ENCODE measurements around the gene B4GALT2.
A peak's percentile ranks its signal among the peaks of the same experiment; 100 is the strongest.

Gene B4GALT2

DNA sequence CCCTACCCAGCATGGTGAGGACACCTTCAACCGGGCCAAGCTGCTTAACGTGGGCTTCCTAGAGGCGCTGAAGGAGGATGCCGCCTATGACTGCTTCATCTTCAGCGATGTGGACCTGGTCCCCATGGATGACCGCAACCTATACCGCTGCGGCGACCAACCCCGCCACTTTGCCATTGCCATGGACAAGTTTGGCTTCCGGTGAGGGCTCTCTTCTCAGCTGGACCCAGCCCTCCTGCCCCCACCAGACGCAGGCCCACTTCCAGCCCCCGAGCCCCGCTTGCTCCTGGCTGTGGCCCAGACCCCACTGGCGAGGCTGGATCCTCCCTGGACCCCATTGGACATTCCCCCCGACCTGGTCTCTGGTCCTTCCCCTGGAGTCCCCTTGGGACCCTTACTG lies 5.8 kb downstream of the B4GALT2 start:
- no peak for DNase-seq (ENCODE audit: low read depth in 2 of 2)

DNA sequence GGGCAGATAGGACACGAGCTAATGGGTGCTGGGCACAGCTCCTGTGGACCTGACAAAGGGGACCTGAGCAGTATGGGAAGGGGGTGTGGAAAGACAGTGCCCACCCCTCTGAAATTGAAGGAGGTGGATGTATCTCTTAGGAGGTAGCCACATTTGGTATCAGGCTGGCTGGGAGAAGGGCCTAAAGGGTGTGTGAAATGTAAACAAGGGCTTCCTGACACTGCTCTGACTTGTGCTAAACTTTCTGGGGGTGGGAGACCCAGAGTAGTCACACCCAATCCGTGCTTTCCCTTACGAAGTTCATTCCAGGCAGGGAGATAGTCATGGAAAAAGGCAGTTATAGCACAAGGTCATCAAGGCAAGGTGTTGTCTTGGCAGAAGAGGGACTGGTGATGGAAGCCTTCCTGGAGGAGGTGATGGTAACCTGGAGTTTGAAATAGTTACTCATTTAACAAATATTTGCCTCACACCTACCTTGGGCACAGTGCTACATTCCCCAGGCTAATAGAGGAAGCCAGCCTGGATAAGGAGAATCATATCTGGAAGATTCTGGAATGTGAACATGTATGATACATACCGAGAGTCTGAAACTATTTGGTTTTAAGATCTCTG lies 7.1 kb downstream of the B4GALT2 start:
- no peak for DNase-seq (ENCODE audit: low read depth in 2 of 2)

DNA sequence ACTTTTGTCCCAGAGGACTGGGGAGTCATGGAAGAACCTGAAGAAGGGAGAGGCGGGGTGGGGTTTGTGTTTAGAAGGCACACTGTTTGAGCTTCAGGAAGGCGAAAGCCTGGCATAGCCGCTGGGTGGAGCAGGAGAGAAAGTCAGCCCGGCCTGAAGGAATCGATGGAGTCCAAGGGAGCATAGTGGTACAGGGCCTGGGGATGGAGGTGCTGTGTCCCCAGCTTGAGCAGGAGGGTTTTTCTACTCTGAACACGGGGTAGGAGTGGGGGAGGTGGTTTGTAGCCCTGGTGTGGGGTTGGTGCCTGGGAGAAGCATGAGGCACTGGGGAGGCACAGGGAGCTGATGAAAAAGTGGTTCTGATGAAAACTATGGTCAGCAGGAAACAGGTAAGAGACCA lies 7.7 kb downstream of the B4GALT2 start:
- DNase-seq (ENCODE audit: low read depth in 2 of 2), result no peak

DNA sequence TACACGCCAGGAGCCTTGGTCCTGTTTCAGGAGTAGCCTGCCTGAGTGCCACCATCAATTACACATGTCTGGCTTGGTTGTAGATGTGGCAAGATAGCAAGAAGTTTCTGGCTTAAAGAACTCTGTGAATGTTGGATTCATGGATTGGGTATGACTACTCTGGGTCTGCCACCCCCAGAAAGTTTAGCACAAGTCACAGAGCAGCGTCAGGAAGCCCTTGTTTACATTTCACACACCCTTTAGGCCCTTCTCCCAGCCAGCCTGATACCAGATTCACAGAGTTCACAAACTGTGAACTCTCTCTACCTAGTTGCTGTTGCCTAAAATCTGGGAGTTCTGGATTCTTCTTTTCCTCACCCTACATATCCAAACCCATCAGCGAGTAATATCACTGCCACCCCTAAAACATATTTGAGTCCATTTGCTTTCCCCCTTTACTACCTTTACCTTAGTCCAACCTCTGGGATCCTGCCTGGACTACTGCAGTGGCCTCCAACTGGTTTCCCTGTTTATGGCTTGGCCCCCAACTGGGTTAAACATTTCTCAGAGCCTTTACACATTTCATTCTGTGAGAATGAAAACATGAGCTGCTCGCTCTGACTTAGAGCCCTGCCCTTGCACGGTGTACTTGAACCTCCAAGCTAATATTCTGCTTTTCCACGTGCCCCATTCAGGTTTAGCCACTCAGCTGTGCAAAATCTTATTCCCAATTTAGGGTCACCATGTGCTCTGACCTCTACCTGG lies 8.3 kb downstream of the B4GALT2 start:
- no peak for DNase-seq (ENCODE audit: low read depth in 2 of 2)

DNA sequence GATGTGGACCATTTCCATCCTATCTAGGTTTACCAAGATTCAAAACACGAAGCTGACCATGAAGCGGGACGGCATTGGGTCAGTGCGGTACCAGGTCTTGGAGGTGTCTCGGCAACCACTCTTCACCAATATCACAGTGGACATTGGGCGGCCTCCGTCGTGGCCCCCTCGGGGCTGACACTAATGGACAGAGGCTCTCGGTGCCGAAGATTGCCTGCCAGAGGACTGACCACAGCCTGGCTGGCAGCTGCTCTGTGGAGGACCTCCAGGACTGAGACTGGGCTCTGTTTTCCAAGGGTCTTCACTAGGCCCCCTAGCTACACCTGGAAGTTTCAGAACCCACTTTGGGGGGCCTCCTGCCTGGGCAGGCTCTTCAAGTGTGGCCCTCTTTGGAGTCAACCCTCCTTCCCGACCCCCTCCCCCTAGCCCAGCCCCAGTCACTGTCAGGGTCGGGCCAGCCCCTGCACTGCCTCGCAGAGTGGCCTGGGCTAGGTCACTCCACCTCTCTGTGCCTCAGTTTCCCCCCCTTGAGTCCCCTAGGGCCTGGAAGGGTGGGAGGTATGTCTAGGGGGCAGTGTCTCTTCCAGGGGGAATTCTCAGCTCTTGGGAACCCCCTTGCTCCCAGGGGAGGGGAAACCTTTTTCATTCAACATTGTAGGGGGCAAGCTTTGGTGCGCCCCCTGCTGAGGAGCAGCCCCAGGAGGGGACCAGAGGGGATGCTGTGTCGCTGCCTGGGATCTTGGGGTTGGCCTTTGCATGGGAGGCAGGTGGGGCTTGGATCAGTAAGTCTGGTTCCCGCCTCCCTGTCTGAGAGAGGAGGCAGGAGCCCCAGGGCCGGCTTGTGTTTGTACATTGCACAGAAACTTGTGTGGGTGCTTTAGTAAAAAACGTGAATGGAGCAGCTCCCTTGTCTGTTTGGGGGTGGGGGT lies 11.5 kb downstream of the B4GALT2 start:
- DNase-seq (ENCODE audit: low read depth in 2 of 2), result no peak

DNA sequence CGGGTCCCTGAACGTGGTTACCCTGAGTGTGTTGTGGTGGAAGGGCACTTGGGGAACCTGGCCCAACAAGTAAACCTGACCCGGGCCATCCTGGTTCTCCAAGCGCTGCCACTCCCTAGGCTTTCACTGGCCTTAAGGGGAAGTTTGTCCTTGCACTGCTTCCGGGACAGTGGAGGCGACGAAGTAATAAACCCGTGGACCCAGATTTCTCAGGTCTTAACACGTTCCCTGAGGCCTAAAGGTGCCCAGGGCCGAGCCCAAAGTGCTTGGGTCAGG lies 12.1 kb downstream of the B4GALT2 start:
- DNase-seq (ENCODE audit: low read depth in 2 of 2), result no peak

DNA sequence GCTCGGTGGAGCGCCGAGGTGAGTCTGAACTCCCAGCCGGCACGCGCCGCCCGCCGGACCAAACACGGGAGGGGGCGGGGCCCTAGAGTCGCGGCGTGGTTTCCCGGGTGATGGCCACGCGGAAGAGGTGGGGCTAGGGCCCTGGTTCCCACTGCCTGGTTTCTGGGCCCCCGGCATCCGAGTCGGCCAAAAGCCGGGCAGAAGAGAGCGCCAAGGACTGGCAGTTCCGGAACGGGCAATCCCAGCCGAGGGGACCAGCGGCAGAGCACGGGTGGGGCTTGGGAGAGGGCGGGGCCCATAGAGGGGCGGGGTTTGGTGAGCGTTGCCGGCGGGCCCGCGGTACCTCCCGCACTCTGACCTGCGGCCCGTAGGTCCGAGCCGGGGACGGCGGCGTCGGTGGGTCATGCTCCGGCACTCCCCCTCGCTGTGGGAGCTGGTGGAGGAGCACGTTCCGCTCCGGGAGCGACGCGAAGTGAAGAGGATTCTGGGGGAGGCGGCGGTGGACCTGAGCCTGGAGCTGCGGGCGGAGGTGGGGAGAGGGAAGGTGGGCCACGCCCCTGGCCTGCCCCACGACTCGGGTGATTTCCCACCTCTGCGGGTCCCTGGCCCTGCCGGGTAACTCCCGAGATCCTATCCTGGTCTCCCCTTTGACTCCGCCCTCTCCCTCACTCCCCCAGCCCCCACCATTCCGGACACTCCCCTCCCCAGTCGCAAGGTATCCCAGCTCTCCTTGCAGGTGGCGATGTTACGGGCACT lies 12.6 kb downstream of the B4GALT2 start, which contains the start of gene CCDC24:
Gene CCDC24 (plus strand): TSS at position 124 of the 756 bp plus-strand sequence. CDS start 280 bp downstream, at position 404.
- DNase-seq (ENCODE audit: low read depth in 2 of 2), result peak; percentile 60 to 76

DNA sequence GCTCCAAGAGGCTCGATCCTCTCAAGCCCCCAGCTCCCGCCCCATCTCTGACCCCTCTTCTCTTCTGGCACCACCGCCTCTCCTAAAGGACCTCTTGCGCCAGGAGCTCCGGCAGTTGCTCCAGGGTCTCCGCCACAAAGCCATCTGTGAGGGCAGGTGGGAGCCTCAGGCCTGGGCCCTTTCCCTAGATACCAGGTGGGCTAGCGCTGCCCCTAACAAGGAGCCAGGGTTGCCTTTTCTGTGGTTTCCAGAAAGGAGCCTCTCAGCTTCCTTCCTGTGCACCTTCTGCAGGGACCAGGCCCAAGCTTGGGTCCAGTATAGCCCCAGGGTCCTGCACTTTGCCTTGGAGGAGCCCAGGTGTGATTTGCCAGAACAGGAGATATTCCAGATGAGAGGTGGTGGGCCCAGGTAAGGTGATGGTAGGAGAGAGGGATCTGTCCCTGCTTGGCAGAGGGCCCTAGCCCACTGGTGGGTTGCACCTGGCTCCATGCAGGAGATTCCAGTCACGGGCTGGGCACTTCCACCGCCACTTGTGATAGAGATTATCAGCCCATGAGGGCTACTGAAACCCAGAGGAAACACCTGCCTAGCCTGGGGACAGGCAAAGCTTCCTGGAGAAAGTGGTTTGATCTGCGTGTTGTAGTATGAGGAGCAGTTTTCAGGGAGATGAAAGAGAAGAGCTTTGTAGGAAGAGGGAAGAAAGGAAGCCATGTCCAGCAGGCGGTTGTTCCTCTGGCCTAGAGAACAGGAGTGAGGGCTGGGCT lies 13.4 kb downstream of the B4GALT2 start:
- DNase-seq (ENCODE audit: low read depth in 2 of 2), result no peak

DNA sequence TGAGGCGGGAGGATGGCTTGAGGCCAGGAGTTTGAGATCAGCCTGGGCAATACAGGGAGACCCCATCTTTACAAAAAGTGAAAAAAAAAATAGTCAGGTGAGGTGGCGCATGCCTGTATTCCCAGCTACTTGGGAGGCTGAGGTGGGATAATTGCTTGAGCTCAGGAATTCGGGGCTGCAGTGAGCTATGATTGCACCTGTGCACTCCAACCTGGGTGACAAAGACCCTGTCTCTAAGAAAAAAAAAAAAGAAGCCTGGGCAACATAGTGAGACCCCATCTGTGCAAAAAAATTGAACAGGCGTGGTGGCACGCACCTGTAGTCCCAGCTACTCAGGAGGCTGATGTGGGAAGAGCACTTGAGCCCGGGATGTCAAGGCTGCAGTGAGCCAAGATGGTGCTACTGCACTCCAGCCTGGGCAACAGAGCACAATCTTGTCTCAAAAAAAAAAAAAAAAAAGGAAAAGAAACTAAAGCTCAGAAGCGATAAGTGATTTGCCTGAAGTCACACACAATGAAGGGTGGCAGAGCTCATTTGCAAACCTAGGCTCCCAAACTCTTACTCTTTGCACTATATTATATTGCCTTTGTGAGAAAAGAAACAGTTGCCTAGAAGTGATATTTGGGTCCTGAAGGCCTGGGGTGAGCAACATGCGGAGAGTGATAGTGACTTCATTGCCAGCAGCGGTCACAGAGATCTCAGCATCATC lies 14.3 kb downstream of the B4GALT2 start:
- no peak for DNase-seq (ENCODE audit: low read depth in 2 of 2)

DNA sequence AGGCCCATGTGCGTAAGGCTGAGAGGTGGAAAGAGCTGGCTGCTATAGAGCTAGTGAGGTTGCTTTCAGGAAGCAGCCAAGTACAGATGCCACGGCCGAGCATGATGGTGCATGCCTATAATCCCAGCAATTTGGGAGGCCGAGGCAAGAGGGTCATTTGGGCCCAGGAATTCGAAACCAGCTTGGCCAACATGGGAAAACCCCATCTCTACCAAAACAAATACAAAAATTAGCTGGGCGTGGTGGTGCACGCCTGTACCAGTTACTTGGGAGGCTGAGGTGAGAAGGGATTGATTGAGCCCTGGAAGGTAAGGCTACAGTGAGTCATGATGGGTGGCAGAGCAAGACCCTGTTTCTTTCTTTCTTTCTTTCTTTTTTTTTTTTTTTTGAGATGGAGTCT lies 15.1 kb downstream of the B4GALT2 start:
- DNase-seq (ENCODE audit: low read depth in 2 of 2), result no peak

DNA sequence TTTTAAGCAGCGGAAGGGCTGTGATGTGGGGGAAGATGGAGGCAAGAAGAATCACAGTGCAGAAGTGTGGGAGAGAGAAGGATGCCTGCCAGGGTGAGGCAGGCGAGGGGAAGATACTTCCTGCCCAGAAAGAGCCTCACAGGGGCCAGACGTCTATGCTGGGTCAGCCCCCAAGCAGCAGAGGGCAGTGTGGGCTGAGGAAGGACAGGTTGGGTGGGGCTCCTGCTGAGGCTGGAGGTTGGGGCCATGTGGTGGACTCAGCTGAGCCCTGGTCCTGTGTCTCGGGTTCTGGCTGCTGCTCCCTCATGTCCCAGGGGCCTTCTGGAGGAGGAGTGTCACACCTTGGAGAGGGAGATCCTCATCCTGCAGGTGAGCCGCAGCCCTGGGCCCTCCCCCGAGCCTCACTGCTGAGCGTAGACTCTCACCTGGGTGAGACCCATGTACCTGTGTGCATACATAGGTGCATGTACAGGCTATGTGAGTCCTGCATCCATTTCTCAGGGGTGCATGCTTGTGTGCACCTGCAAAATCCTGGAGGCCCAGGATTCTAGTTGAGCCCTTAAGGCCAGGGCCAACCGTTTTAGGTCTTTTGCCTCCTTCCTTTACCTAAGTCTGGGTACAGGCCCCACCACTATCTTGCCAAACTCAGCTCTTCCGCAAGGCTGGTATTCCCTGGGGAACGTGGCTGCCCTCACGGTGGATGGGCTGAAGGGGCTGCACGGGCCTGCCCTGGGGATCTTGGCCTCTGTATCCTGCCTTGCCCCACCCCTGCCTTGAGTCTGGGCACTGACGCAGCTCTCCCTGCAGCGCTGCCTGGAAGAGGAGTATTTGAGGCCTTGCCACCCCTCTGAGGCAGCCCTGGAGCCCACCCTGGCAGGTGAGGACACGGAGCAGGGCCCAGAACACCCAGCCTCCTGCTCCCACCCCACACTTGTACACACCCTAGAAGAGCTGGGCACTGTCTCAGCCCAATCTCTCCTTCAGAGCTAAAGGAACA lies 16.1 kb downstream of the B4GALT2 start:
- DNase-seq (ENCODE audit: low read depth in 2 of 2), result no peak

DNA sequence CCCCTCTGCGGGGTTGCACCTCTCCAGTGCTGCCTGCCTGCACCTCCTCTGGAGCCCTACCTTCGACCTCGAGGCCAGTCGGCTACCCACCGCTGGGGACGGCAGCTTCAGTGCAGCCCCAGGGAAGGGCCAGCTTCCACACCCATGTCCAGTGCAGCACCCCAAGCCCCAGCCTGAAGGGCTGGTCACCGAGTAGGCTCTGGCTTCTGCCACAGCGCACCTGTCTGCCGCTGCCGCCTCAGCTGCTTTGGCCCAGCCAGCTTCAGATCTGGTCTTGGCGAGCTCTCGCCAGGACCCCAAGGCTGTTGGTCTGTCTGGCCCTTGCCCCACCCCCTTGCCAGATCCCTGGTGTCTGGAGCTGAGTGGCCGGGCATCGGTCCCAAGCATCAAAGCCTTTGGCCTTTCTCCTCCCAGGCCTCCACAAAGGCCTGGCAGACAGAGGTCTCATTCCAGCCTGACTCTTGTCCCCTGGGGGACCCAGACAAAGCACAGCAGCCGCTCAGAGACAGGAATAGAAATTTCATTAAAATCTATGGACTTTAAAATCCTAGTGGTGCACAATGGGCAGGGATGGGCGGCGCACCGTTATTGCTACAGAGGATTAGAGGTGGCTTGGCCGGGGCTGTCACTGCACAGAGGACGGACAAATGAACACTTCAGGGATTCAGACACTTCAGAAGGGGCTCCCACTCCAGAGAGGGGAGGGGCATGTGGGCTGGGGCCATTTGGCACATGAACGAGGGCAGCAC lies 17.1 kb downstream of the B4GALT2 start:
- no peak for DNase-seq (ENCODE audit: low read depth in 2 of 2)

DNA sequence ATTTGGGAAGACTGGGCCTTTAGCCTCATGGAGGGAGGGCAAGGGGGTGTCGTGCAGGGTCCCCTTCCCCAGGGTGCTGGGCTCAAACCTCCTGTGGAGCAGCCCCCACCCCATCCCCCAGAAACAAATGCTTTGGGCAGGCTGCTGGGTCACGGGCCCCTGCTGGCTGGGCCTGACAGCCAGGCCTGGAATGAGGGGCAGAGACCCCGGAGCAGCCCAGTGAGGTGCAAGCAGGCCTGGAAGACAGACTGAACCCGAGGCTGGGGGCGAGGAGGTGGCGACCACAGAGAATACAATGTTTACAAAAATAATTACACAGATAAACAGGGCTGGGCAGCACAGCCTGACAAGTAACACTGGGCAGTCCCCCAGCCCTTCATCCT lies 17.7 kb downstream of the B4GALT2 start:
- DNase-seq (ENCODE audit: low read depth in 2 of 2), result no peak

DNA sequence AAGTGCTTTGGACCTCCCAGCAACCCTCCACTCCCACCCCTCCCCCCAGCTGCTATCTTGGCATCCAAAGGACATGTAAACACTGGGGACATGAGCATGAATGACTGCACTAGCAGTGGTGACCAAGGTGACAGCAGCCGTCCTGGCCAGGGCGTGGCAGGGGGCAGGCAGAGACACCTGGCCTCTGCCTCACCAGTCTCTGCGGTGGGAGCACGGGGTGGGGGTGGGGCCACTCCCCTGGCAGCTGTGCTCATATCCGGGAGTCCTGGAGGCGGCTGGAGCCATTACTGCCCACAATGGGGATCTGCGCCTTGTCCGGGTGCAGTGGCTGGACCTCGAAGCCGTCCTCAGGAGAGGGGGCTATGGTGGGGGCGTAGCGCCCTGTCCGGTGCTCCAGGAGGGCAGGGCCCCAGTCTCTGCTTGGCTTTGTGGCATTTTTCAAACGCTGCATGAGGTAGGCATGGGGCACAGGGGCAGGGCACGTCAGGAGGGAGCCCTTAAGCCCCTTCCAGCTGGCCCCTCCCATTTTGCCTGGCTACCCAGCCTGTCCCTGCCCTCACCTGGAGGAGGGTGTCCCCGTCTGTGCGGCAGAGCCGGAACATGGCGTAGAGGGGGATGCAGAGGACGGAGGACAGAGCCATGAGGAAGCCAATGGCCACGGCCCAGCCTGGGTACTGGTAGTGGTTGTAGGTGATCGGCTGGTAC lies 18.4 kb downstream of the B4GALT2 start:
- DNase-seq (ENCODE audit: low read depth in 2 of 2), result no peak

DNA sequence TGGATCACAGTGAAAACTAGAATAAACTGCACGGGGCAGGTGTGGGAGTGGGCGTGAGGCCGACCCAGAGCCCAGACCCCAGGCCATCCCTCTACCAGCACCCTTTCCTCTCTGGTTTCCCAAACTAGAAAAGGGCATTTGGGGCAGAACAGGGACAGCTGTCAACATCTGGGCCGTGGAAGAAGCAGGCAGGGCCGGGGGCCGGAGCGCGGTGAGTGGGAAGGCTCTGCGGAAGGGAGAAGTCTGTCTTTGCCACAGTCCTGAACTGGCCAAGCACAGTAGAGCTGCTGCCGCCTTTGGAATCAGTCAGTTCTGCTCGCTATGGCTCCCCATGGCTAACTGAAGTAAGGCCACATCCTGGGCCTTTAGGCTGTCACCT lies 19.0 kb downstream of the B4GALT2 start:
- DNase-seq (ENCODE audit: low read depth in 2 of 2), result no peak

DNA sequence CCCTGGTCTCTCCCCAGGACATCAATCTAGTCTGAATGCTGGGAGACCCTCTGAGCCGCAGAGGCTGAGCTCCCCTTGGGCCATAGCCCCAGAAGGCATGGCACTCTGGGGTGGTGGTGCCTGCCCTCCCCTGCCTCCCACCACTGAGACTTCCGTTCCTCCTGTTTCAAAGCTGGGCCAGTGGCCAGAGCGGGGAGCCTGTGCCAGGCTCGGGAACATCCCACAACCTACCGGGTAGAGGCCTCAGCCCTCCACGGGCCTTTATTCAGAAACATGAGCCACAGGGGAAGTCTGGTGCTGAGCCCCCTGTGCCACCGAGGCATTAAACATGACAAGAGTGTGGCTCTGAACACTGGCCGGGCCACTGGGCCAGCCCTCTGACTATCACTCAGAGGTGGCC lies 20.4 kb downstream of the B4GALT2 start:
- no peak for DNase-seq (ENCODE audit: low read depth in 2 of 2)

DNA sequence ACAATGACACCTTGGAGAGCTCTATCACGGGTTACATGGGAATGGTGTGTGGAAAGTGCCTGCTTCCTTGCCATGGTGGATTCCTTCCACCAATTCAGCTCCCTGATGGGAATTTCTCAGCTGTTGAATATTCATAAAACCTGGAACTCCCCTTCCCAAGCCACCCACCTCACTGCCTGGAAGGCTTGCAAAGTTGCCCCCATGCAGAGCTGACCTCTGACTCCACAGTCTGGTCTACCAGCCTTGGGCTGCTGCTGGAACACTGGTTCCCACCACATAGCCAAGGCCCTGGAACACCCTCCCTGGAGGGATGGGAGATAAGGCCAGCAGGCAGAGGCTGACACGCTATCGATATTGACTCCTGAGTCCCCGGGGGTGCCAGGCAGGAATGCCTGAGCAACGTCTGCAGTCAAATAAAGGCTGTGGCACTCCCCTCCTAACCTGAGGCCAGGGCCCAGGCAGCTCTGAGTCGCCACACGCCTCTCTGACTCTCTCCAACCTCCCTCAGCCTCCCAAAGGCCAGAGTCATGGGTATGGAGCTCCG lies 21.2 kb downstream of the B4GALT2 start:
- DNase-seq (ENCODE audit: low read depth in 2 of 2), result no peak

DNA sequence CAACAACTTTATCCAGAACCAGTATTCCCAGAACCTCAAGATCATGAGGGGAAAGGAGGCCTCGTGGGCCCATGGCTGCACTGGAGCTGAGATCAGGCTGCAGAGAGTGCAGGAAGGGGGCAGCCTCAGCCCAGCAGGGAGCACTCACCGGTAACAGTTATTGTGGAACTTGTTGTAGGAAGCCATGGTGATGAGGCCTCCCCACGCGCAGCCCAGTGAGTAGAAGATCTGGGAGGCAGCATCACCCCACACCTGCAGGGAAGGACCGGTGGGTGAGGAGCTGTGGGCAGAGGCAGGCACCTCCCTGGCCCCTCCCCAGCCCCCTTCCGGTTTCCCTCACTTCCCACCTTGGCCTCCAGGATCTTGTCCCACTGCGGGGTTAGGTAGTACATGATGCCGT lies 23.2 kb downstream of the B4GALT2 start:
- no peak for DNase-seq (ENCODE audit: low read depth in 2 of 2)
